Measurements from ENCODE around the gene GLT8D1.

- no peak for TF ChIP-seq CTCF (conservative IDR thresholded peaks at IDR 0.05; ENCODE audit: low read length)
- no peak for TF ChIP-seq EZH2phosphoT487 (IDR thresholded peaks at IDR 0.05; ENCODE audit: borderline replicate concordance, low read depth, low read length)
Measured at GRCh38 chr3:52710512-52710911, 4.9 kb upstream of the GLT8D1 start.
